ENCODE results near the gene BARHL2. TPM values are rescaled to one million over a fixed set of nuclear protein-coding genes. Genes with fewer than 3 reads are reported as not detected.

BARHL2 gene
- total RNA-seq, 1 donor from 2014 or later = not detected

DNA sequence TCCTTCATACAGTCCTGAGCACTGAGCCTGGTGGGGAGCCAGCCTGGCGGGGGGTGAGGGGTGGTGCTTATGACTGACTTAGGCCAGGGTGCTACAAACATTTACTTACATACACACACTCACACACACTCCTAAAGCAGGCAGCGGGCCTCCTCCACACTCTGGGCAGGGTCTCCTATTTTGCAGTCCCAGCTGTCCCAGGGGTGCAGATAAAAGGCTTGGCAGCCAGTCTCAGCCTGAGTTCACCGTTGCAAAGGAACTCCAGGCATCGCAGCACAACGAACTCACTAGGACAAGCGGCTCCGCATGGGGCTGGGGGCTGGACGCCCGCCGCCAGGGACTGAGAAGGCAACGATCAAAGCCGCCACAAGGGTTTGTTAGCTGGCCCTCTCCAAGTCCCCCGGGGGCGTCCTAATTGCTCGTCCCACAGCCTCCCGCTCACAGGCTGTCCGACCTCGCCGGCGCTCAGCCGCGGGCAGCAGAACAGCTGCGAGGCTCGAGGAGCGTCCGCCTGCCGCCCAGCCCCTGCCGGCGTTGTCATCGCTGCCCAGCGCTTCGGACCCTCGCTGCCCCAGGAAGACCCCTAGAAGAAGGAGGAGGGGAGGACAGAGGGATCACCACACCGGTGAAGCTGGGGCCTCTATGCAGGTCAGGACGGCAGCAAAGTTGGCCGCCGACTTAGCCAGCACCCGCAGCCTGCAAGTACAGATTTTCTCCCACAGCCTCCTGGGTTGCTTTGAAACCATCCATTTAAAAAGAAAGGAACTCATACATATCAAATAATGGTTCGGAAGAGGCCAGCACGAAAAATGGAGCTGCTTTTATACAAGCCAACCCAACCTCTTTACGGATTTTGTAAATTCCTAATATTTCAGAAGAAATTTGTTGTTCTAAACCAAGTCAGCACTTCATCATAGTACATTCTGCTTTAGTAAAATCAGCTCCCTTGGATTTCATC lies 6.2 kb downstream of the BARHL2 start:
- H3K27ac Mint-ChIP-seq = no peak overlapping the region
- no peak for DNase-seq
- H3K36me3 Mint-ChIP-seq (ENCODE audit: low read depth) = peaks cover 3% of the 10 kb centered on the region
- H3K27me3 Mint-ChIP-seq = peaks cover 88% of the 10 kb centered on the region
- H3K4me3 Mint-ChIP-seq = no peak overlapping the region
- H3K4me1 Mint-ChIP-seq = peaks cover 2% of the 10 kb centered on the region
- H3K9me3 Mint-ChIP-seq = peaks cover 7% of the 10 kb centered on the region
- intact Hi-C loops (cut with micrococcal nuclease) = no loop called here

DNA sequence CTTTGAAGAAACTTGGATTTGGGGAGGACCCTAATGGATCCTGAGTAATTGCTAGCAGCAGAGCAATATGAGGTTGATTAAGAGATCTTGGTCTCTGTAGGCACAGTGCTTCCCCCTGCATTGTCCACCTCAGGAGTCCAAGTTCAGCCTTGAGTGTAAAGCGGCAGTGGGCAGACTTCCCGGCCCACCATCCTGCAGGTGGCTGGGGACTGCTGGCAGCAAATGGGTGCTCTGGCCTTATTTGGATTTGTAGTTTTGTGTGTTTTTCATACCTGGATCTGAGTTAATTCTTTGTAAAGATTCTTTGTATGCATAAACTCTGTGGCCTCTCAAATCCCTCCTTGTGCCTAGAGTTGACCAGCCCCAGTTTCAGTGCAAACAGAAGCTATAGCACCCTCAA lies 7.6 kb downstream of the BARHL2 start:
- H3K4me1 Mint-ChIP-seq = peaks cover 2% of the 10 kb centered on the region
- peaks cover 11% of the 10 kb centered on the region for H3K9me3 Mint-ChIP-seq
- H3K4me3 Mint-ChIP-seq = no peak overlapping the region
- intact Hi-C loops (cut with micrococcal nuclease) = loop anchor here (5.0 kb wide), 1 partner anchor 123 kb away; no protein-coding TSS in a partner anchor
- DNase-seq = no peak
- peaks cover 91% of the 10 kb centered on the region for H3K27me3 Mint-ChIP-seq
- no peak overlapping the region for H3K27ac Mint-ChIP-seq
- peaks cover 3% of the 10 kb centered on the region for H3K36me3 Mint-ChIP-seq (ENCODE audit: low read depth)

DNA sequence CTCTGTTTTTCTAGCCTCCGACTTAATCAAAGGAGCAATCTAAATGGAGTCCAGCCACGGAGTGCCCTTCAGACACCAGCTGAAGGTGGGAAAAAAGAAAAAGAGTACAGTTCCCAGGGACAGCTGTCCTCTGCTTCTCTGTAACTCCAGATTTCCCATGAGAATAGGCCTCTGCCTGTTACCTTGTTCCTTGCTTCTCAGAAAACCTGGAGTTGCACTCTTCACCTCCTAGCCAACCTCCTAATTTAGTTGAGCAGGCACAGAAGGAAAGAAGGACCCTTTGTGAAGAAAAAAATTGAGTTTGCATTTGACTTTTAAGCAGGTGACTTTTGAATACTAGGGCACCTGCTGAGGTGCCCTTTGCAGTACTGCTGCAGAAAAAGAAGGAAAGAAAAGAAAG lies 8.3 kb downstream of the BARHL2 start:
- Mint-ChIP-seq H3K9me3 (peaks cover 11% of the 10 kb centered on the region), H3K4me1 (peaks cover 2% of the 10 kb centered on the region), H3K27me3 (peaks cover 89% of the 10 kb centered on the region), H3K4me3 (no peak overlapping the region), H3K36me3 (ENCODE audit: low read depth) (peaks cover 3% of the 10 kb centered on the region), H3K27ac (no peak overlapping the region)
- intact Hi-C loops (cut with micrococcal nuclease) = loop anchor here (5.0 kb wide), 1 partner anchor 123 kb away; no protein-coding TSS in a partner anchor
- no peak for DNase-seq

DNA sequence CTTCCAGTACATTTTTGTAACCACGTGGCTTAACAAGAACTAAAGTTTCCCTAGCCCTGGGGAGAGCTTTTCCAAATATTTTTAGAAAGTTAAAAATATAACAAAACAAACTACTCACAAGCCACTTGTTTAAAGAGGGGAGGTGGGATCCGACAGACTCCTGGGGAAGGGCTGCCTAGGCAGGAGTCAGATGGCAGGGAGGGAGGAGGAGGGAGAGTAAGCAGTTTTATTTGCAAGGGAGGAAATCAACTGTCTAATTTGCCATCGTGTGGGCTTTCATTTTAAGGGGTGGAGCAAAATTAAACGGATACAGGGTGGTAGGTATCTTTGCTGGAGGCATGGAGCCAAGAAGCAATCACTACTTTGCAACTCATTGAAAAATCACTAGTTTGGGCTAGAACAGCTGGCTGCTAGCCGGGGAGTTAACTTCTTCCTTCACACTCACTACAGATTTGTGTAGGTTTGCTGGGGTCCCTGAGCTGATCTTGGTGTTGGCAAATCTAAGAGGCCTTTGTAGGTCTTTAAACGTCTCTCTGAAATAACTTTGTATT lies 8.8 kb downstream of the BARHL2 start:
- no peak overlapping the region for H3K4me3 Mint-ChIP-seq
- H3K27ac Mint-ChIP-seq = no peak overlapping the region
- no peak for DNase-seq
- H3K27me3 Mint-ChIP-seq = peaks cover 86% of the 10 kb centered on the region
- peaks cover 2% of the 10 kb centered on the region for H3K4me1 Mint-ChIP-seq
- intact Hi-C loops (cut with micrococcal nuclease) = loop anchor here (5.0 kb wide), 1 partner anchor 124 kb away; no protein-coding TSS in a partner anchor
- peaks cover 11% of the 10 kb centered on the region for H3K9me3 Mint-ChIP-seq
- H3K36me3 Mint-ChIP-seq (ENCODE audit: low read depth) = peaks cover 3% of the 10 kb centered on the region

DNA sequence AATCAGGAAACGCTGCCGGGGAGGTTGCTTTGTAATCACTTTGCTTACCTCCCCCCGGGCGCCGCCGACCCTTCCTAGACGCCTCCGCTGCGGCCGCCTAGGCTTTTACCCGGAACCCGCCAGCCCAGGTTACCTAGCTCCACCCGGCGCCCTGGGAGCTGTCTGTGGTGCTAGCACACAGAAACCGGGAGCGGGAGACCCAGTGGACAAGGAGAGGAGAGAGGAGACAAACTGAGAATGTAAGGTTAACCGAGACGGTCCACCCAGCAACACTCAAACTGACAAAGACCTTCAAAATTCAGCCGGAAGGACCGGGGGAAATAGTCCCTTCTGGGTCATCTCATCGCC lies 9.8 kb downstream of the BARHL2 start:
- Mint-ChIP-seq H3K27ac (no peak overlapping the region), H3K4me1 (peaks cover 2% of the 10 kb centered on the region), H3K4me3 (no peak overlapping the region), H3K27me3 (peaks cover 77% of the 10 kb centered on the region), H3K36me3 (ENCODE audit: low read depth) (peaks cover 3% of the 10 kb centered on the region), H3K9me3 (peaks cover 11% of the 10 kb centered on the region)
- peak; percentile 62 for DNase-seq
- intact Hi-C loops (cut with micrococcal nuclease) = loop anchor here (2.0 to 5.0 kb wide), 2 partner anchors 19 to 125 kb away; no protein-coding TSS in a partner anchor

DNA sequence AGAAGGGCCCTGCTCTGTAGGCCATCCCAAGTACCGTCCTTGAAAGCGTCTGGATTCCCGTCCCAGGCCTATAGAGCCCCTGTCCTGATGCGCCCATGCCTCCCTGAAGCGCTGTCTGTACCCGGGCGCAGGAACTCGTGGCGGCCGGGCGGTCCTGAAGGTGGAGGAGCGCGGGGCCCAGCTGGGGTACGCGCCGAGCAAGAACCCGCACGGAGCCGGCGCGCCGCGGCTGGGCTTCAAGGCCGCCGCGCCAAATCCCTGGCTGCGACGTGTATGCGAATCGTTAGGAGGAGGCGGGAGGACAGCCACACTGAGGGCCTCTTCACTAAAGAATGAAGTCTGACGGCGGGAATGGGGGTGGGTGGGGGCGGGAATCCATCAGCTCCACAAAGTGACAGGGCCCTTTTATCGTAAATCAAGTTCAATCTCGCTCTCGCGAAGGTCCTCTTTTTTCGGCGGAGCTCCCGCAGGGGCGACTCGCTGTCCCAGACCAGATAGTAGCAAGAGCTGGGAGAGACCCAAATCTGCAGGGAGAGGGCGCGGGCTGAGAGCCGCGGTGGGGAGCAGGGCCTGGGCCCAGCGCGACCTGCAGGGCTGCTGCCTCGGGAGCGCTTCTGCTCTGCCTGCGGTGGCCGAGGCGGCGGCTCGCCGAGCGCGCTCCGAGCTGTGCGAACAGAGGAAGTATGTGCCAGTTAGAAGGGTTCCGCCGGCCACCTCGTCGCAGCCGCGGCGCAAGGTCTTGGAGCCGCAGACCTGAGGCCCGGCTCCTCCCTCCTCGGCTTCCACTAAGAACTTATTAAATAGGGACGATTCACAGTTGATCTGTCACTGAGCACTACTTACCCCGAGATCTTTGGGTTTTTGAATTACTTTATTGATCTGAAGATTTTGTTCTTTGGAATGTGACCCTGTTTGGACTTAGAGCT lies 10.4 kb downstream of the BARHL2 start:
- Mint-ChIP-seq H3K27me3 (peaks cover 75% of the 10 kb centered on the region), H3K36me3 (ENCODE audit: low read depth) (peaks cover 3% of the 10 kb centered on the region), H3K9me3 (peaks cover 11% of the 10 kb centered on the region), H3K4me3 (no peak overlapping the region), H3K27ac (no peak overlapping the region), H3K4me1 (peaks cover 2% of the 10 kb centered on the region)
- intact Hi-C loops (cut with micrococcal nuclease) = loop anchor here (2.0 to 5.0 kb wide), 2 partner anchors 20 to 126 kb away; no protein-coding TSS in a partner anchor
- DNase-seq = peak; percentile 67

DNA sequence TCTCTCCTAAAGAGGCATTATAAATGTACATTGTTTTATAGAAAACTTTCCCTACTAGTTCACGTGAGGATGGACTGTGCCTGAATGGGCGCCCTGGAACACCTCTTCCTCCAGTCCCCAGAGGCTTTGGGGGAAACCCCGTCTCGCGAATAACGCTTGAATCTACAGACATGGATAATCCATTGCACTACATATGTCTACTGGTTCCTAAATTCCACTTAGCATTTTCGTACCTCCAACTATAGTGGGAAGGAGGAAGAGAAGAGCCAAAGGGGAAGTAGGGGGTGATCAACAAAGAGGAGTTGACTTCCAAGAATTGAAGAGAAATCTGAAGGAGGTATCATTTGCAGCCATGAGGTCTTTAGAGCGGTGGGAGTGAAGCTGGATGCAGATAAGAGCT lies 11.1 kb downstream of the BARHL2 start:
- peaks cover 76% of the 10 kb centered on the region for H3K27me3 Mint-ChIP-seq
- peaks cover 11% of the 10 kb centered on the region for H3K9me3 Mint-ChIP-seq
- no peak for DNase-seq
- no peak overlapping the region for H3K27ac Mint-ChIP-seq
- intact Hi-C loops (cut with micrococcal nuclease) = loop anchor here (2.0 to 5.0 kb wide), 2 partner anchors 21 to 126 kb away; no protein-coding TSS in a partner anchor
- no peak overlapping the region for H3K4me3 Mint-ChIP-seq
- peaks cover 3% of the 10 kb centered on the region for H3K36me3 Mint-ChIP-seq (ENCODE audit: low read depth)
- H3K4me1 Mint-ChIP-seq = peaks cover 2% of the 10 kb centered on the region

DNA sequence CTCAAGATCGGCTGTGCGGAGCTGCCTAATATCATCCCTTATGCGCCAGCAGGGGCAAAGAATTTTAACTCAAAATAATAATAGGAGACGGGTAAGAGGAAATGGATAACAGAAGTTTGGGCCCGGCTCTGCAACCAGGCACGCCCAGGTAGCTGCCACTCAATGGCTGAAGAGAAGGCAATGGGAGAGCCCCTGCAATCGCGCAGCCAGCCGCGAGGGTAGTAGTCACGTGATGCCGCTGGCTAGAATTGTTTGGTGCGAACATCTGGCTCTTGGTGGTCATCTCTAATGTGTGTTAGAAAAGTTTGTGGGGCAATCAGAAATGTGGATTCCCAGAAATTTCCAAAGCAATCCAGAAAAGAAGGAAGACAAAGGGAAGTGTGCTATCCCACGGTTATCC lies 12.3 kb downstream of the BARHL2 start:
- DNase-seq = no peak
- H3K4me1 Mint-ChIP-seq = peaks cover 2% of the 10 kb centered on the region
- peaks cover 3% of the 10 kb centered on the region for H3K36me3 Mint-ChIP-seq (ENCODE audit: low read depth)
- H3K27ac Mint-ChIP-seq = no peak overlapping the region
- peaks cover 11% of the 10 kb centered on the region for H3K9me3 Mint-ChIP-seq
- intact Hi-C loops (cut with micrococcal nuclease) = loop anchor here (5.0 kb wide), 1 partner anchor 127 kb away; no protein-coding TSS in a partner anchor
- H3K27me3 Mint-ChIP-seq = peaks cover 68% of the 10 kb centered on the region
- H3K4me3 Mint-ChIP-seq = no peak overlapping the region

DNA sequence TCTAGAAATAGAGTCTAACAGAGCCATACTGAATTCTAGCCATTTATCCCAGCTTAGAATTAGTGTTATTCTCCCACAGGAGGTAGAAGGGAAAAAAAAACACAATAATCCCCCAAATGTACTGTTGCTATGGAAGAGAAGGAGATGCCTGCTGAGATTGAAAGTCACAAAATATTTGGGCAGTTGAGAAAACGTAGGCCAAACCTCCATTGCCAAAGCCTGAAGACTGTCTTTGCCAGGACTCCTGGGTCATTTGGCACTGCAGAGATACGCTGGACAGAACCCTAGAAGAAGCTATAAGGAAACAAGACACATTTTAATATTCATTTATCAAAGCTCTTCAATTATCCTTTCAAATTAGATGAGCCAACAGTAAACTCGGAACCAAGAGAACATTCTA lies 22.3 kb downstream of the BARHL2 start:
- H3K4me3 Mint-ChIP-seq = no peak overlapping the region
- intact Hi-C loops (cut with micrococcal nuclease) = no loop called here

DNA sequence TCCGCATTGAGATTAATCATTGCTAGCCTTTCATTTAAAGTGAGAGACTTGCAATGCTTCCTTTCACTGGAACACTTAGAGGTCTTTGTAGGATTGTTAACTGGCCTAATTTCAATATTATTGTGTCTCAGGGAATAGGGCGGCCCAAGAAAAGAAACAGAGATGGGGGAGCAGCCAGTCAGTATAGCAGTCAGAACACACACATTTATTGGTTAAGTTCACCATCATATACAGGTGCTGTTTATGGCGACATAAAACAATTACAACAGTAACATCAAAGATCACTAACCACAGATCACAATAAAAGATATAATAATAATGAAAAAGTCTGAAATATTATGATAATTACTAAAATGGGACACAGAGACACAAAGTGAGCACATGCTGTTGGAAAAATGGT lies 29.4 kb downstream of the BARHL2 start:
- intact Hi-C loops (cut with micrococcal nuclease) = no loop called here
- Mint-ChIP-seq H3K4me3 (no peak overlapping the region), H3K27ac (no peak overlapping the region), H3K4me1 (no peaks in the 10 kb centered on the region), H3K27me3 (peaks cover 9% of the 10 kb centered on the region), H3K9me3 (no peaks in the 10 kb centered on the region), H3K36me3 (ENCODE audit: low read depth) (no peaks in the 10 kb centered on the region)
- DNase-seq = no peak

More for the DNA sequence above, 22.3 kb downstream of the BARHL2 start:
- Mint-ChIP-seq H3K27me3 (peaks cover 17% of the 10 kb centered on the region), H3K27ac (no peak overlapping the region), H3K4me1 (no peaks in the 10 kb centered on the region), H3K9me3 (no peaks in the 10 kb centered on the region), H3K36me3 (ENCODE audit: low read depth) (no peaks in the 10 kb centered on the region)
- no peak for DNase-seq

DNA sequence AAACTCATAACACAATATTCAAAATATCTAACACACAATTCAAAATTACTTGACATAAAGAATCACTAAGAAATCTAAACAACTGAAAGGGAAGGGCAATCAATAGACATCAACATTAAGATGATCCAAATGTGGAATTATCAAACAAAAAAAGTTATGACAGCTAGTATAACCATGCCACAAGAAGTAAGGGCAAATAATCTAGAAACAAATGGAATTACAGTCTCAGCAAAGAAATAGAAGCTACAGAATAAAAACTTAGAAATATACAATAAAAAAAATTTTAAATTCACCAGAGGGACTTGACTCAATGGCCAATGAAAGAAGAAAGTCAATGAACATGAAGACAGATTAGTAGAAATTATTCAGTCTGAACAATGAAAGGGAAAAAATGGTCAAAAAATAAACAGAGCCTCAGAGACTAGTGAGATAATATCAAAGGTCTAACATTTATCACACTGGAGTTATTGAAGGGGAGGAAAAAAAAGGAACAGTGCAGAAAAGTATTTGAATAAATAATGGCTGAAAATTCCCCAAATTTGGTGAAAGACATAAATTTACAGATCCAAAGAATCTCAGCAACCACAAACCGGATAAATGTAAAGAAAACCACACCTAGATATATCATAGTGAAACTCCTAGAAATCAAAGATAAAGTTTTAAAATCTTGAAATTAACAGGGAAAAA lies 41.8 kb downstream of the BARHL2 start:
- H3K9me3 Mint-ChIP-seq = no peaks in the 10 kb centered on the region
- H3K27ac Mint-ChIP-seq = no peak overlapping the region
- H3K27me3 Mint-ChIP-seq = peaks cover 3% of the 10 kb centered on the region
- no peaks in the 10 kb centered on the region for H3K4me1 Mint-ChIP-seq
- H3K4me3 Mint-ChIP-seq = no peak overlapping the region
- no peak for DNase-seq
- H3K36me3 Mint-ChIP-seq (ENCODE audit: low read depth) = no peaks in the 10 kb centered on the region
- intact Hi-C loops (cut with micrococcal nuclease) = no loop called here

DNA sequence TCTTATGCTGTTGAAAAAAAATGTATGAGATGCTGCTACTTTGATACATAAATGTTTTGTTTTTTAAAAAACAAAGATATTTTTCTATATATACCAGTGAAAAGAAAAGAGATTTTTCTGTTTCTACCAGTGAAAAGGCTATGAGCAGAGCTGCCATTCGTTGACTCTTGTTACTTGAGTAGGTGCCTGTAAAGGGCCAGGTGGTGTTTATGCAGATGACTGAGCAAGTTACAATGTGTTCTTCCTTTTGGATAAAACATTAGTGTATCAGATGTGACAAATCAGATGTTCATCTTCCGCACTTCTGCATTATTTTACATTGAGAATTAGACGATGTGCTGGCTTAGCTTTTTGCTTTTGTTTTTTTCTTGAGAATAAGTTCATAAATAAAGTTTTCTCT lies 45.4 kb downstream of the BARHL2 start:
- Mint-ChIP-seq H3K9me3 (no peaks in the 10 kb centered on the region), H3K36me3 (ENCODE audit: low read depth) (no peaks in the 10 kb centered on the region), H3K4me3 (no peak overlapping the region), H3K27me3 (no peaks in the 10 kb centered on the region), H3K27ac (no peak overlapping the region), H3K4me1 (no peaks in the 10 kb centered on the region)
- intact Hi-C loops (cut with micrococcal nuclease) = no loop called here
- no peak for DNase-seq

DNA sequence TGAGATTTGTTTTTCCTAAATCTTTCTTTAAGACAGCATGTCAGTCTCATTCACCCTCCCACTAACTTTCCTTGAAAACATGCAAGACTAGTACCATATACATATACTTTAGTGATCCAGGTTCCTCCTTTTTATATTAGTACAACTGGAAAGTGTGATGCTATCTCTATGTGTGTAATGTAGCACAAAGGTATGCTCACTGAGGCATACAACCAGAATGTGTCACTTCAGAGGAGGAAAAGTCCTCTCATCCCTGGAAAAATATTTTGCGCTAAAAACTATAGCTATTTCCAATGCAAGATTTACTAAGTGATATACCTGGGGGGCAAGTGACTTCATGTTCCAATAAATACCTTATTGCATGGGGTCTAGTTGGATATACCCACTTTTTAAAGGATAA lies 45.9 kb downstream of the BARHL2 start:
- no peak for DNase-seq
- peaks cover 3% of the 10 kb centered on the region for H3K27me3 Mint-ChIP-seq
- H3K9me3 Mint-ChIP-seq = no peaks in the 10 kb centered on the region
- H3K36me3 Mint-ChIP-seq (ENCODE audit: low read depth) = no peaks in the 10 kb centered on the region
- H3K4me3 Mint-ChIP-seq = no peak overlapping the region
- no peak overlapping the region for H3K27ac Mint-ChIP-seq
- no peaks in the 10 kb centered on the region for H3K4me1 Mint-ChIP-seq
- intact Hi-C loops (cut with micrococcal nuclease) = no loop called here
